Choroid plexus epithelial cell (primary cell): Measurements from ENCODE around the gene CASR.
"Not testable (repeated sequence)": the region's sequence is repeated elsewhere in the genome, so short reads cannot be mapped to it uniquely, and the experiment has no call there.

Experiments
- DNase-seq: peaks from one replicate; pipeline ENCODE4 v3.0.0-alpha.2; 2010; ENCODE audit warnings: low read depth
- H3K4me3 ChIP-seq: 2 replicates; pipeline ENCODE4 v1.5.1; 2011; ENCODE audit warnings: low read depth, mild to moderate bottlenecking, control low read depth, low read length, moderate library complexity
- TF ChIP-seq, protein P1 (sequence below): conservative IDR thresholded peaks from 2 replicates; pipeline ENCODE4 v1.5.1; 2011; ENCODE audit warnings: low read depth, mild to moderate bottlenecking, control low read depth, inconsistent platforms, low read length, moderate library complexity

Gene CASR, protein sequence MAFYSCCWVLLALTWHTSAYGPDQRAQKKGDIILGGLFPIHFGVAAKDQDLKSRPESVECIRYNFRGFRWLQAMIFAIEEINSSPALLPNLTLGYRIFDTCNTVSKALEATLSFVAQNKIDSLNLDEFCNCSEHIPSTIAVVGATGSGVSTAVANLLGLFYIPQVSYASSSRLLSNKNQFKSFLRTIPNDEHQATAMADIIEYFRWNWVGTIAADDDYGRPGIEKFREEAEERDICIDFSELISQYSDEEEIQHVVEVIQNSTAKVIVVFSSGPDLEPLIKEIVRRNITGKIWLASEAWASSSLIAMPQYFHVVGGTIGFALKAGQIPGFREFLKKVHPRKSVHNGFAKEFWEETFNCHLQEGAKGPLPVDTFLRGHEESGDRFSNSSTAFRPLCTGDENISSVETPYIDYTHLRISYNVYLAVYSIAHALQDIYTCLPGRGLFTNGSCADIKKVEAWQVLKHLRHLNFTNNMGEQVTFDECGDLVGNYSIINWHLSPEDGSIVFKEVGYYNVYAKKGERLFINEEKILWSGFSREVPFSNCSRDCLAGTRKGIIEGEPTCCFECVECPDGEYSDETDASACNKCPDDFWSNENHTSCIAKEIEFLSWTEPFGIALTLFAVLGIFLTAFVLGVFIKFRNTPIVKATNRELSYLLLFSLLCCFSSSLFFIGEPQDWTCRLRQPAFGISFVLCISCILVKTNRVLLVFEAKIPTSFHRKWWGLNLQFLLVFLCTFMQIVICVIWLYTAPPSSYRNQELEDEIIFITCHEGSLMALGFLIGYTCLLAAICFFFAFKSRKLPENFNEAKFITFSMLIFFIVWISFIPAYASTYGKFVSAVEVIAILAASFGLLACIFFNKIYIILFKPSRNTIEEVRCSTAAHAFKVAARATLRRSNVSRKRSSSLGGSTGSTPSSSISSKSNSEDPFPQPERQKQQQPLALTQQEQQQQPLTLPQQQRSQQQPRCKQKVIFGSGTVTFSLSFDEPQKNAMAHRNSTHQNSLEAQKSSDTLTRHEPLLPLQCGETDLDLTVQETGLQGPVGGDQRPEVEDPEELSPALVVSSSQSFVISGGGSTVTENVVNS

DNA sequence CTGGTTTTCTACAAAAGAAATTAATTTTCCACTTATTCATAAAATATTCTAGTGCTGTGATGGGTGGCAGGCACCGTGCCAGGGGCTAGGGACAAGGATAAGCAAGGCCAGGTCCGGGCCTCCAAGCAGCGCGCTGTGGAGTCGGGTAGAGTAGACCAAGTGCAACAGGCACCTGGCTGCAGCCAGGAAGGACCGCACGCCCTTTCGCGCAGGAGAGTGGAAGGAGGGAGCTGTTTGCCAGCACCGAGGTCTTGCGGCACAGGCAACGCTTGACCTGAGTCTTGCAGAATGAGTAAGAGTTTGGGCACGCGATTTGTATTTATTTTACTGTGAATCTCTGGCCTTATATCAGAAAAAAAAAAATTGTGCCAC, at the start of gene CASR:
Gene CASR, plus strand, starts transcription at position 148 of the 372 bp plus-strand sequence. CDS start 70,522 bp downstream, outside the sequence.
- peak; percentile 6 for DNase-seq
- no peak within 1 kb of the TSS for H3K4me3 ChIP-seq
- TF ChIP-seq, protein P1, sequence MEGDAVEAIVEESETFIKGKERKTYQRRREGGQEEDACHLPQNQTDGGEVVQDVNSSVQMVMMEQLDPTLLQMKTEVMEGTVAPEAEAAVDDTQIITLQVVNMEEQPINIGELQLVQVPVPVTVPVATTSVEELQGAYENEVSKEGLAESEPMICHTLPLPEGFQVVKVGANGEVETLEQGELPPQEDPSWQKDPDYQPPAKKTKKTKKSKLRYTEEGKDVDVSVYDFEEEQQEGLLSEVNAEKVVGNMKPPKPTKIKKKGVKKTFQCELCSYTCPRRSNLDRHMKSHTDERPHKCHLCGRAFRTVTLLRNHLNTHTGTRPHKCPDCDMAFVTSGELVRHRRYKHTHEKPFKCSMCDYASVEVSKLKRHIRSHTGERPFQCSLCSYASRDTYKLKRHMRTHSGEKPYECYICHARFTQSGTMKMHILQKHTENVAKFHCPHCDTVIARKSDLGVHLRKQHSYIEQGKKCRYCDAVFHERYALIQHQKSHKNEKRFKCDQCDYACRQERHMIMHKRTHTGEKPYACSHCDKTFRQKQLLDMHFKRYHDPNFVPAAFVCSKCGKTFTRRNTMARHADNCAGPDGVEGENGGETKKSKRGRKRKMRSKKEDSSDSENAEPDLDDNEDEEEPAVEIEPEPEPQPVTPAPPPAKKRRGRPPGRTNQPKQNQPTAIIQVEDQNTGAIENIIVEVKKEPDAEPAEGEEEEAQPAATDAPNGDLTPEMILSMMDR = no peak

DNA sequence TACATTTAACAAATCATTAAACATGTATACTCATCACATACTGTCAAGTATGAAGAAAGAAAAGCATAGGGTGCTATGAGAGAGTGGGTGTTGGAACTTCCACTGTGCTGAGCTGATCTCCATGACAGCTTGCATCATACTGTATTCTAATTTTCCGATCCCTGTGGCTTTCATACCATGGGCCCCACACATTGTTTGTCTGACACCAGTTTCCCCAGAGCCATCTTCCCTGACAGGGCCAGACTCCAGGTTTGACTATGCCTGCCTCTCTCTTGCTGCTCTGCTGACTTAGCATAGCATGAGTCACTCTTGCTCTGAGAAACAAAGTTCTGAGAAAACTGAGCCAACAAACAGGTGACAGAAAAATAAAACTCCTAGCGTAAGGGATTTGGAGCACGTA, 37.0 kb upstream of the CASR start:
- DNase-seq = no peak
- TF ChIP-seq, protein P1 = no peak
- no peak overlapping the region for H3K4me3 ChIP-seq

DNA sequence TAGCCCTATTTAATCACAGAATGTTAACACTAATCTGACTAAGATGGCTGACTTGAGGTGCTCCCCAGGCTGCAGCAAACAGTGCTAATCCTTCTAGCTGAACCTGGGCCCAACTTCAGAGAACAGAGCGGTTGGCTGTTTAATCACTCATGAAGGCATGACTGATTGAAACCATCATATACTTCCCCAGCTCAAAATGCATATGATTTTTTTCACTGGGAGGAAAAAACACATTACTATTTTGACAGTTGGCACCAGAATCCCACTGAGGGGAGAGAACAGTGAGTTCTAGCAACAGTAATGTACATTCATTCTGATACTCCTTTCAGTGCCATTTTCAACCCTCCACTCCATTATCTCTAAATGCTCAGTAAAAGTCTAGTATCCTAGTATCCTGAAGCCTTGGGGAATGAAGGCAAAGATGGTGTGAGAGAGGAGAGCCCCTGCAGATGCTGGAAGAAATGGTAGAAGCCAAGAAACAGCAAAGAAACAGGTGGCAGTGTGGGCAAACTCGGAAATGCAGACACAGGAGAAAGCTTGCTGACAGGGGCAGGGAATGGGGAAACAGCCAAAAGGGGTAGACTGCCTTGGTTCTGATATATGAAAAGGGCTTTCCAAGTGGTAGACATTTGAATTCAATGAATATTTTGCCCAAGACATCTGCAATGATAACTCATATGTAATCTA, 34.4 kb upstream of the CASR start:
- no peak for DNase-seq
- no peak overlapping the region for H3K4me3 ChIP-seq
- TF ChIP-seq, protein P1 = no peak

DNA sequence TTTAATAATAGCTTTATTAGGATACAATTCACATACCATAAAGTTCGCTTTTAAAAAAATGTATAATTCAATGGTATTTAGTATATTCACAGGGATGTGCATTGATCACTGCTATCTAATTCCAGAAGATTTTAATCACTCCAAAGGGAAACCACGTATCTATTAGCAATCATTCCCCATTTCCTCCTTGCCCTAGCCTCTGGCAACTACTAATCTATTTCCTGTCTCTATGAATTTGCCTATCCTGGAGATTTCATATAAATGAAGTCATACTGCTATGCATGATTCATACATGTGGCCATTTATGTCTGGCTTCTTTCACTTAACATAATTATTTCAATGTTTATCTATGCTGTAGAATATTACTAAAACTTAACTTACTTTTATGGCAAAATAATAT, 32.0 kb upstream of the CASR start:
- no peak overlapping the region for H3K4me3 ChIP-seq
- no peak for DNase-seq
- TF ChIP-seq, protein P1 = no peak

DNA sequence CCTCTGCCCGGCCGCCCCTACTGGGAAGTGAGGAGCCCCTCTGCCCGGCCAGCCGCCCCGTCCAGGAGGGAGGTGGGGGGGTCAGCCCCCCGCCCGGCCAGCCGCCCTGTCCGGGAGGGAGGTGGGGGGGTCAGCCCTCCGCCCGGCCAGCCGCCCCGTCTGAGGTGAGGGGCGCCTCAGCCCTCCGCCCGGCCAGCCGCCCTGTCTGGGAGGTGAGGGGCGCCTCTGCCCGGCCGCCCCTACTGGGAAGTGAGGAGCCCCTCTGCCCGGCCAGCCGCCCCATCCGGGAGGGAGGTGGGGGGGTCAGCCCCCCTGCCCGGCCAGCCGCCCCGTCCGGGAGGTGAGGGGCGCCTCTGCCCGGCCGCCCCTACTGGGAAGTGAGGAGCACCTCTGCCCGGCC, 18.5 kb upstream of the CASR start:
- DNase-seq, H3K4me3 ChIP-seq: not testable (repeated sequence)

DNA sequence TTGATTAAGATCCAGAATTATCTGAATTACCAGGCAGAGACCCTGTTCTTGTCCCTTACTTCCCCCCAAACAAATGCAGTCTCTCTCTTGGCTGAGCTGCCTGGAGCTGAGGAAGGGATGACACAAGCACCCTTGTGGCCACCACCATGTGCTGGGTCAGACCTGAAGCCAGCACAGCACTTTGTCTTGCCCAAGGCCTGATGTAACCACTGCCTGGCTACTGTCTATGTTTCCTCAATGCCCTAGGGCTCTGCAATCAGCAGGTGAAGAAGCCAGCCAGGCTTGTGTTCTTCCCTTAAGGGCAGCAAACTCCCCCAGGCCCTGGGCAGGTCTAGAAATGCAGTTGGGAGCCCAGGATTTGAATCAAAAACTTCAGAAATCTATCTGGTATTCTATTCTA, 15.8 kb upstream of the CASR start:
- TF ChIP-seq, protein P1 = no peak
- H3K4me3 ChIP-seq = no peak overlapping the region
- no peak for DNase-seq

DNA sequence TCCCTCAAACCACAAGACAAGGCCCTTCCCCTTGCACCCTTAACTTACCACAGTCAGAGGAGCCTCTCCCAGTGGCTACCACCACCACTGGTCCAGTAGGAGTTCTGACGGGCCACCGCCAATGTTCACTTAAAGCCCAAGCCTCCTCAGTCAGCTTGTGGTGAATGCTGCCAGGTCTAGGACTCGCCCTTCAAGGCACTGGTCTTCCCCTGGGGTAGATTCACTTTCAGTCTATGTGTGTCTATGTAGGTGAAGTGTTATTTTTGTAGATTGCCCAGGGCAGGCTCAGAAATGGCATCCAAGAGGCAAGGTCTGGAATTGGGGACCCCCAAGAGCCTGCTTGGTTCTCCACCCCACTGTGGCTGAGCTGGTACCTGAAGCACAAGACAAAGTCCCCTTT, 15.4 kb upstream of the CASR start:
- no peak overlapping the region for H3K4me3 ChIP-seq
- DNase-seq = no peak
- TF ChIP-seq, protein P1 = no peak
